ENCODE data around the gene MAN2A2. TPM values are rescaled to one million over a fixed set of nuclear protein-coding genes. Genes with fewer than 3 reads are reported as not detected.

MAN2A2 gene
- total RNA-seq, 1 donor from 2014 or later: 8.4 TPM

DNA sequence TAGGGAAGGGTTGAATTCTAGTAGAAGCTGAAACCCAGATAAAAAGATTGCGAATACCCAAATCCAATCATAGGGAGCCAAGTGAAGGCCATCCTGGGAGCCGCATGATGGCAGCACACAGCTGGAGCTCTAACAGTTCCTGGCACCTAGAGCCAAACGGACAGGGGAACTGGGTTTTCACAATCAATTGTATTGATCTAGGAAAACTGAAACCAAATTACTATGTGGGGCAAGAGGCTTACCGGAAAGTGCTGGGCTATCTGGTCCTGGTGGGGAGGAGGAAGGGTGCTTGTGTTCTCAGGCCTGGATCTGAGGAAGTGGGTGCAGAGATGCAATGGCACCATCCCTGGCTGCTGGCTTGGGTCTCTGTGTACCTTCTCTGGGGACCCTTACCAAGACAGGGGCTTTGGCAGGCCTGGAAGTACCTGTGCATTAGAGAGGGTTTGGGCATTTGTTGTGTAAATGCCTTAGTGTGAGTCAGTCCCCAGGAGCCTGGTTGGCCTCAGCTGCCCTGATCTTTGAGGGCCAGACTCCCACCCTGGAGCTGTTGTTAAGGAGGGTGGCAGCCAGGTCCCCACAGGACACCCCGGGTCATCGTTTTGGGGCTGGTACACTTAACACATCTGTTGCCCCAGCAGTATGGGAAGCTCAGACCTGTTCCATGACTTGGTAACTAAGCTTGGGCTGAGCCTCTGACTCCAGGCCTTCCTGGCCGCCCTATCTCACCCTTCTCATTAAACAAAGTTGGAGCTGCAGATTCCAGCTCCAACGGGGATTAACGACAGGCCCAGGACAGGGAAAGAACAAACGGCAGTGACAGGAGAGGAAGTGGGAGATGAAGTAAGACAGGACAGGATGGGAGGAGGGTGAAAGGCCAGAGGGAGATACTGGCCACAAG, 43.6 kb upstream of the MAN2A2 start:
- FAIRE-seq (no peak), DNase-seq (ENCODE audit: low read depth) (no peak)
- Histone ChIP-seq H3K4me3 (ENCODE audit: low read depth, low read length) (no peak overlapping the region), H3K27me3 (ENCODE audit: control insufficient read depth, insufficient read depth, low read length) (no peaks in the 10 kb centered on the region), H3K36me3 (ENCODE audit: control insufficient read depth, insufficient read depth, low read length) (no peaks in the 10 kb centered on the region)
- TF ChIP-seq, protein P1, sequence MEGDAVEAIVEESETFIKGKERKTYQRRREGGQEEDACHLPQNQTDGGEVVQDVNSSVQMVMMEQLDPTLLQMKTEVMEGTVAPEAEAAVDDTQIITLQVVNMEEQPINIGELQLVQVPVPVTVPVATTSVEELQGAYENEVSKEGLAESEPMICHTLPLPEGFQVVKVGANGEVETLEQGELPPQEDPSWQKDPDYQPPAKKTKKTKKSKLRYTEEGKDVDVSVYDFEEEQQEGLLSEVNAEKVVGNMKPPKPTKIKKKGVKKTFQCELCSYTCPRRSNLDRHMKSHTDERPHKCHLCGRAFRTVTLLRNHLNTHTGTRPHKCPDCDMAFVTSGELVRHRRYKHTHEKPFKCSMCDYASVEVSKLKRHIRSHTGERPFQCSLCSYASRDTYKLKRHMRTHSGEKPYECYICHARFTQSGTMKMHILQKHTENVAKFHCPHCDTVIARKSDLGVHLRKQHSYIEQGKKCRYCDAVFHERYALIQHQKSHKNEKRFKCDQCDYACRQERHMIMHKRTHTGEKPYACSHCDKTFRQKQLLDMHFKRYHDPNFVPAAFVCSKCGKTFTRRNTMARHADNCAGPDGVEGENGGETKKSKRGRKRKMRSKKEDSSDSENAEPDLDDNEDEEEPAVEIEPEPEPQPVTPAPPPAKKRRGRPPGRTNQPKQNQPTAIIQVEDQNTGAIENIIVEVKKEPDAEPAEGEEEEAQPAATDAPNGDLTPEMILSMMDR (IDR thresholded peaks at IDR 0.05; ENCODE audit: insufficient read depth, low read length, severe bottlenecking): no peak

DNA sequence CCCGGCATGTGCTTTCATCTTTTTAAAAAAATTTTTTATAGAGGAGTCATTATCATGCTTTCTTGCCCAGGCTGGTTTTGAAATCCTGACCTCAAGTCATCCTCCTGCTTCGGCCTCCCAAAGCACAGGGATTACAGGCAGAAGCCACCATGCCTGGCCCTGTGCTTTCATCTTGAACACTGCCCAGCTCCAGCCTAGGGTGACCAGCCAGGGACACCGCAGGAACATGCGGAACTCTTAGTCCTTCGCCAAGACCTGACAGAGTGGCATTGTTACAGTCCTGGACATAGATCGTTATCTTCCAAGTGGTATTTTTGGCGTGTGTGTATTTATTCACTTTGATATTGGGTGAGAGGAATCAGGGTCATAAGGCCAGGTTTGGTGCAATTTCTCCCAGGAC, 42.7 kb upstream of the MAN2A2 start:
- TF ChIP-seq, protein P1 (IDR thresholded peaks at IDR 0.05; ENCODE audit: insufficient read depth, low read length, severe bottlenecking): no peak
- no peak for FAIRE-seq
- no peak for DNase-seq (ENCODE audit: low read depth)

DNA sequence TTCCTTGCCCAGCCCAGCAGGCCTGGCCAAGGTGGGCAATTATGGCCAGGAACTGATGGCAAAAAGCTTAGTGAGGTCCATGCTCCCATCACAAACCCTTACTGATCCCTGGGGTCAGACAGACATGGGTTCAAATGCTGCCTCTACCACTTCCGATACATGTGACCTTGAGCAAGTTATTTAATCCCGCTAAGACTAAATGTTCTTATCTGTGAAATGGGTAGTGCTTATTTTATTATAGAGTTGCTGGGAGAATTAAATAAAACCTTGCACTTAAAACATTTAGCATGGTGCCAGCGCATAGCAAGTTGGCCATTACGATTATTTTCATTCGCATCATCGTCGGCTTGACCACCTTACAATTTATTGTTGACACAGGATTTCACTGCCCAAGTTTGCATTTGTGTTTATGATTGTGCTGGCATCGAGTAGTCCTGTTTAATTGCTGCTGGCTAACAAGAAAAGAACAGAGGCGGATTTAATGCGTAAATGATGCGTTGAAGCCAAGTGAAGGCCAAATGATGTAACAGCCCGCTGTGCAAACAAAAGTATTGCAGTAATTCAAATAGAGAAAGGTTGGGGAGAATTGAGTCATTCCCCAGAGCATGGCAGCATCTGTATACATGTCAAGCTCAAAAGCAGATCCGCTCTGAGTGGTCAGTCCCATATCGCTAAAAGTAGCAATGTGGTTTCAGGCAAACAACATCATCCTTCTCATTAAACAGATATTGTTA, 42.0 kb upstream of the MAN2A2 start:
- TF ChIP-seq, protein P1 (IDR thresholded peaks at IDR 0.05; ENCODE audit: insufficient read depth, low read length, severe bottlenecking): no peak
- H3K4me3 ChIP-seq (ENCODE audit: low read depth, low read length): no peak overlapping the region
- DNase-seq (ENCODE audit: low read depth) (peak; percentile 64), FAIRE-seq (no peak)
- H3K27me3 ChIP-seq (ENCODE audit: control insufficient read depth, insufficient read depth, low read length): no peaks in the 10 kb centered on the region
- no peaks in the 10 kb centered on the region for H3K36me3 ChIP-seq (ENCODE audit: control insufficient read depth, insufficient read depth, low read length)

More for the DNA sequence above, 42.7 kb upstream of the MAN2A2 start:
- Histone ChIP-seq H3K4me3 (ENCODE audit: low read depth, low read length) (no peak overlapping the region), H3K36me3 (ENCODE audit: control insufficient read depth, insufficient read depth, low read length) (no peaks in the 10 kb centered on the region), H3K27me3 (ENCODE audit: control insufficient read depth, insufficient read depth, low read length) (no peaks in the 10 kb centered on the region)

DNA sequence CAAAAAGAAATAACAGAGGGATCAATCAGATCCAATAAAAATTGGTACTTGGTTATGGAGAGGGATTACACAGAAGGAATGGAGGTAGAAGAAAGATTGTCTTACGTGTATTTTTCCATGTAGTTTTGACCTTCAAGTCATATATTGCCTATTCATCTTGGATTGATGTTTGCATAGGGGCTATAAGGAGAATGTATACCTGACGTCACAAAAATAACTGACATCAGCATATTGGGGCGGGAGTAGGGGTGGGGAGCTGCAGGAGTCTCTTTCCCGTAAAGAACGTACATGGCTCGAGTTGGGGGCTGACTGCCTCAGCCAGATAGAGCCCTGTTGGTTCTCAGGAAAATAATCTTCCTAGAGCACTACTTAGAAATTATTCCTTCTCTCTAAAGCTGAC, 40.6 kb upstream of the MAN2A2 start:
- TF ChIP-seq, protein P1 (IDR thresholded peaks at IDR 0.05; ENCODE audit: insufficient read depth, low read length, severe bottlenecking): no peak
- FAIRE-seq (no peak), DNase-seq (ENCODE audit: low read depth) (no peak)
- H3K27me3 ChIP-seq (ENCODE audit: control insufficient read depth, insufficient read depth, low read length): no peaks in the 10 kb centered on the region
- no peaks in the 10 kb centered on the region for H3K36me3 ChIP-seq (ENCODE audit: control insufficient read depth, insufficient read depth, low read length)
- no peak overlapping the region for H3K4me3 ChIP-seq (ENCODE audit: low read depth, low read length)

DNA sequence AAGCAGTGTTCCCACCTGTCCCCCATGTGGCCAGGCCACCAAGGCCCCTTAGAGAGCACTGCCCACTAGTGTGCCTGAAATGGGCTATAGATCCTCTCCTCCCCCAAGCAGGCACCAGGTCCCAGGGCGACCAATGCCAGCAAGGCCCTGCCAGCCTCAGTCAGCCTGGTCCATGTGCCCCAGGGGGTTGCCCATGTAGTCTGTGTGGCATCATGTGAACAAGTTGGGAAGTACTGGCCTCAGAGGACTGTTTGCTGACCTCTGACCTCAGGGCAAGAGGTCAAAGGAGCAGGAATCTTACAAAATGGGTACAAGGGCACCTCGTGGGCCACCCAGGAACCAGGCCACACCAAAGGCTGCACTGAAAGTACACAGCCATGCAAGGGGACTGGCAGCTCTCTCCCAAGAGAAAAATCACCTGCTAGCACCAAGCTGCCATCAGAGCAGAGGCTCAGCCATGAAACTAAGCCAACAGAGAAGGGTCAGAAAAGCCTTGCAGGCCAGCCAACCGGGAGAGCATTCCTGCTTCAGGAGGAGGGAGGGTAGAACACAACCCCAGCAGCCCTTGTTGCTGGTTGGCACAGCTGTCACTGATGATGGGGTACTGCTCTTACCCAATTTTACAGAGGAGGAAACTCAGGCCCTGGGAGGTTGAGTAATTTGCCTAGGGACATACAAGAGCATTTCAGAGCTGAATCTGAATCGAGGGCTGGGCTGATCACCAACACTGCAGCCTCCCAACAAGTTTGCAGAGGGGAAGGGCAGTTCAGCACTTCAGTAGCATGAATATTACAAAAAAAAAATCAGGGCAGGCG, 39.9 kb upstream of the MAN2A2 start:
- no peak for FAIRE-seq
- TF ChIP-seq, protein P1 (IDR thresholded peaks at IDR 0.05; ENCODE audit: insufficient read depth, low read length, severe bottlenecking): no peak
- DNase-seq (ENCODE audit: low read depth): peak; percentile 85
- Histone ChIP-seq H3K36me3 (ENCODE audit: control insufficient read depth, insufficient read depth, low read length) (no peaks in the 10 kb centered on the region), H3K4me3 (ENCODE audit: low read depth, low read length) (no peak overlapping the region), H3K27me3 (ENCODE audit: control insufficient read depth, insufficient read depth, low read length) (no peaks in the 10 kb centered on the region)
